SIG-M5 treated with dmso at 0.1 percent for 504 hours (cell line): ENCODE results near the gene VIPR2.
"Not testable (repeated sequence)": the region's sequence is repeated elsewhere in the genome, so short reads cannot be mapped to it uniquely, and the experiment has no call there.

Source experiments
- DNase-seq: peaks from one replicate; lab custom pipeline; 2025; ENCODE audit not compliant: unreplicated experiment; lab: John Stamatoyannopoulos, UW

VIPR2 gene

GRCh38 chr7:159094023-159094740 is 50.5 kb downstream of the VIPR2 start:
- no peak for DNase-seq

DNA sequence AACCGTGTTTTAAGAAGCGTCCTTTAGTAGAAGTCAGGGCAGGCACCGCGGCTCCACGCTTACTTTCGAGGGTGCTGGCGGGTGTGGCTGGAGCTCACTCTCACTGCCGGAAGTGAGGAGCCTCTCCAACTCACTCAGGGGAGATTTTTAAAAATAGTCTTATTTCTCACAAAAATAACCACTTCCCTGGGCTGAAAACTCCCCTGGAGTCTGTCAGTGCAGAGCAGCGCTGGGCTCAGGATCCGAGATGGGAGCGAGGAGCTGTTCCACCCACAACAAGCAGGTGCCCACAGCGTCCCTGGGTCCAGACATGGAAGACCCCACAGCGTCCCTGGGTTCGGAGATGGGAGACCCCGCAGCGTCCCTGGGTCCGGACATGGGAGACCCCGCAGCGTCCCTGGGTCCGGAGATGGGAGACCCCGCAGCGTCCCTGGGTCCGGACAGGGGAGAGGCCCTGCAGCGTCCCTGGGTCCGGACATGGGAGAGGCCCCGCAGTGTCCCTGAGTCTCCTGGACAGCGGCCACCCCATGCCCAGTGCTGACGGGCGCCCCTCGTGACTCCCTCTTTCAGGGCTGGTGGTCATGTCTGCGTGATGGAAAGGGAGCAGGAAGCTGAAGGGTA is 51.2 kb downstream of the VIPR2 start:
- DNase-seq, result no peak

DNA sequence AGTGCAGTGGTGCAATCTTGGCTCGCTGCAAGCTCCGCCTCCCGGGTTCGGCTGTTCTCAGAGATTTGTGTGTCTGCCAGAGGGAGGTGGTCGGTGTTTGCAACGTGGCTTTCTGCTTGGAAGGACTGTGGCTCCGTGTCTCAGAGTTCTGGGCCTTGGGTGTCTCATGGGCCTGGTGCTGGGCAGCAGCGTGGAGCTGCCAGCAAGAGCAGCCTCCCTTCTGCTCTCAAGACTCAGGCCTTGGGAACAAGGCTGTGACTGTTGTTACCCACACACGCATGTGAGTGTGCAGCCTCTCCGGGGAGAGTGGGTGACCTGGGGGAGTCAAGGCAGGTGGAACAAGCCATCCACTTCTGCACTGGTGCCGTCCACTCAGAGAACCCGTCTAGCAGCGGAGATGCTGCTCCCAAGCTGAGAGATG is 52.0 kb downstream of the VIPR2 start:
- DNase-seq, result no peak

DNA sequence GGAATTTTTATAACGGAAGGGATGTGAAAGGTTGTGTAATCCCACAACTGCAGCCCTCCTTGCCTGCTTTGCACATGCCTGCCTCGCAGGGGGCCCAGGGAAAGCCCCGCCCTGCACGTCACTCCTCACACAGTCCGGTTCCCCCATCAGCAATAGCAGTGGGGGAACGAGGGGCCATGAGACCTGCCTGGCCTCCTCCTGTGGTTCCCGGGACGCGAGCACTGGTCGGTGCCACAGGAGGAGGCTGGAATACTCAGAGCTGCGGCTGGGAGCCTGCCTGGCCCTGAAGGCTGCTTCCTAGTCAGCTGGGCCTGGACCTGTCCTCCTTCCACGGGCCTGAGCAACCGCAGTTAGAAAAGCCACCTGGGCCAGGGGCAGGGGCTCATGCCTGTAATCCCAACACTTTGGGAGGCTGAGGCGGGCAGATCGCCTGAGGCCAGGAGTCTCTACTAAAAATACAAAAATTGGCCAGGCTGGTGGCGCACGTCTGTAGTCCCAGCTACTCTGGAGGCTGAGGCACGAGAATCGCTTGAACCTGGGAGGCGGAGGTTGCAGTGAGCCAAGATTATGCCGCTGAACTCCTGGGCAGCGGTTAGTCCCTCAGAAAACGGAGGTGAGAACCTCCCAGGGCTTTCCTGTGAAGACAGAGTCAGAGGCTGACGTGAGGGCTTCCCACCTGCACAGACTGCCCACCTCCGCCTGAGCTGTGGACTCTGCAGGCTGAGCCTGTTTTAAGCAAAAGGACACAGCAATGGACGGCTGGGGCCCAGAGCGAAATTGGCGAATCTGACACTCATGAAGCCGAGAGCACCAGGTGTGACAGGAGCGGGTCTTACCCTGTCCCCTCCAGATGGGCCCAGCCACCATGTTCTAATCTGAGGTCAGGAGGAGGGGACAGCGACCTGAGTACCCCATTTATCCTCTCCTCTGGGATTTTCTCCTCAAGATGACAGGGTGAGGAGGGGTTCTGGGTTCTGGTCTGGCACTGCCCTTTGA is 52.9 kb downstream of the VIPR2 start:
- no peak for DNase-seq

DNA sequence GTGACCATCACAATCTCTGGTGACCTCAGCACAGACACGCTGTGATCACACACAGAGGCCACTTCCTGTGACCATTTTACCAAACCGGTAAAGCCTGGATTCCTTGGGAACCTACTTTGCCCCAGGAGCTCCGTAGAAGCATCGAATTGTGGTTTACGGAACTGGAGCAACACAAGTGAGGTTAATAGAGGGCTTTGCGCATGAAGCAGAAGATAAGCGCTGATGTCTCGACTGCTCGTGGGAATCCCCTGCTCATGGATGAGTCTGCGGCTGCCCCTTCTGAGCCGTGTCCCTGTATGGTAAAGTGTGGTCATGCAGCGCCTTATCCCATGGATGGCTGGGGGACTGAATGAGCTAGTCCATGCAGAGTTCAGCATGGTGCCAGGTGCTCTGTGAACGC is 53.6 kb downstream of the VIPR2 start:
- no peak for DNase-seq

- DNase-seq, result no peak
Observed at GRCh38 chr7:159088016-159088865, 56.4 kb downstream of the VIPR2 start.

DNA sequence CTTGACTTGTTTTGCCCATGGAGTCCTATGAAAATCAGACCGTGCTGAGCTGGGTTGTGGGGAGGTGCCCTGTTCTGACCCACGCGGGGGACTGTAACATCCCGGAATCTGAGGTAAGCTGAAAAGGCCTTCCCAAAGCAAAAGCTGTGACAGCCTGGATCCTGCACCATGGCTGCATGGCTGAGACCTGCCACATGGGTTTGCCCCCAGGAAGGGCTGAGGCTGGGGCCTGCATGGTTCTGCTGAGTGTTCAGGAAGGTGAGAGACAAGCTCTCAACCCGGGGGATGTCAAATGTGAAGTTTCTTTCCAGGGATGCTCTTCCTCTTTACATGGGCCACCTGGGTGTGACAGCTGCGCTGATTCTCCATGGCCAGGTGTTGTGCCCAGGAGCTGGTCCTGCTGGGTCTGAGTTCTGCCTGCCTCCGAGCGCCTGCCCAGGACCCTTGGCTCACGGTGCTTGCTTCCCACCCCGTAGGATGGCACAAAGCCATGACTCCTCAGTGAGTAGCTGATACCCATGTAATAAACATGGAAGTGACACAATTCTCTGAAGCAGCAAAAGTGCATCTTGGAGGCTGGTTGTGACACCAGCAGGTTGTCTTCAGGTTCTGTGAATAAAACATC is 58.3 kb downstream of the VIPR2 start:
- DNase-seq, result no peak

GRCh38 chr7:159084069-159084801 is 60.4 kb downstream of the VIPR2 start:
- no peak for DNase-seq

DNA sequence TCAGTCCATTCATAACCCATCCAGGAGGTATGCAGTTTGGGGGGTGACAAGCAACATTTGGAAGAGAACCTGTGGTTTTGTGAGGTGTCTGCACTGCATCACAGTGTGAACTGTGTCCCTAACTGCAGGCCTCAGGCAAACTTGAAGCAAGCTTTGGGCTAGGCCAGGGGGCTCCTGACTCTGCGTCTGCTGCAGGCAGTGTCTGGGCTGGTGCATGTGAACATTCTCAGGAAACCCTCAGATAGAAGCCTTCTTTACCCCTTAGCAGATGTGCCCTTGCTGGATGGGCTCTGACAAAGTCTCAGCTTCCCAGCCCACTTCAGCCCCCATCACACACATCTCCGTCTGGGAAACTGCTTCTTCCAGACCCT is 61.0 kb downstream of the VIPR2 start:
- DNase-seq, result no peak

GRCh38 chr7:159083001-159083697 is 61.5 kb downstream of the VIPR2 start:
- no peak for DNase-seq

DNA sequence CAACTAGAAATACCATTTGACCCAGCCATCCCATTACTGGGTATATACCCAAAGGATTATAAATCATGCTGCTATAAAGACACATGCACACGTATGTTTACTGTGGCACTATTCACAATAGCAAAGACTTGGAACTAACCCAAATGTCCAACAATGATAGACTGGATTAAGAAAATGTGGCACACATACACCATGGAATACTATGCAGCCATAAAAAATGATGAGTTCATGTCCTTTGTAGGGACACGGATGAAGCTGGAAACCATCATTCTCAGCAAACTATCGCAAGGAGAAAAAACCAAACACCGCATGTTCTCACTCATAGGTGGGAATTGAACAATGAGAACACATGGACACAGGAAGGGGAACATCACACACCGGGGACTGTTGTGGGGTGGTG is 62.6 kb downstream of the VIPR2 start:
- not testable (repeated sequence) for DNase-seq

DNA sequence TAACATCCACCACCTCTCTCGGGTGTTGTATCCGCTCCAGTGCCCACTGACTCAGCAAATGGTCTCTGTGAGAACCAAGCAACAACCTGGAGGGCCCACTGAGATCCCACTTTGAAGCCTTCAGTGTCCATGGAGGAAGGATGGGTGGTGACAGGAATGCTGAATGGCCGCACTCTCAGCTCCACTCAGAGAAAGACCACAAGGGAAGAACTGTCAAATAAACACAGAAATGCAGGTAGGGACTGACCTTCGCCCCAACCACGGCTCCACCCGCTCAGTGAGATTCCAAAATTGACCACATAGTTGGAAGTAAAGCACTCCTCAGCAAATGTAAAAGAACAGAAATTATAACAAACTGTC is 65.8 kb downstream of the VIPR2 start:
- DNase-seq, result no peak

DNA sequence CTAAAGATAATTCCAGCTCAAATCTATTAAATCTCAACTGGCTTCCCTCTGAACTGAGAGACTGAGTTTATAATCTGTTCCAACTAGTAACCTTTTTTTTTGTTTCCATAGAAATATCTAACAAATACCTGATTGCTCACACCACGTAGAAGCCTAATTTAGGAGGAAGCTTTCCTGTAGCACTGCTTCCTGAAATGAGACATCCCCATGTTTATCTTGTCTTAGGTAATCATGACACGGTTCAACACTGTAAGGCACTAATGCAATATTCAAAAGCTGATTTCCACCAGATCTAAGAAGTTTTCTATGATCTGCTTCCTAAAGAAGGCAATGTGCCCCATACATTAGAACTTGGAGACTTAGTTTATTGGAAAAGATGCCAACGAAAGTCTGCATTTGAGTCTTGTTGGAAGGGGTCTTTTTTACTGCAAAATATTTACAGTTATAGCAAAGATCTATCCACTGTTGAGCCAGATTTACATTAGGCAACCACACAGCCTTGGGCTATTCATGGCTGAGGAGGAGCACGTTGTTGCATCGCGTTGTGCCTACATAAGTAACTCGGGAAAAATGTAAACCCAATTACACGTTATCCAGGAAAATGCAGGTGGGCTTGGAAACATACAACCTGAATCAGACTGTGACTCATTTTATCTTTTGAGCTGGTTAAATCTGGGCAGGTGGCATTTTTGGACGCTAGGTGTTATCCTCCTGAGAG is 66.3 kb downstream of the VIPR2 start:
- DNase-seq, result no peak

GRCh38 chr7:159076333-159076732 is 68.3 kb downstream of the VIPR2 start:
- DNase-seq, result no peak

- no peak for DNase-seq
Observed at GRCh38 chr7:159075563-159076238, 69.0 kb downstream of the VIPR2 start.

DNA sequence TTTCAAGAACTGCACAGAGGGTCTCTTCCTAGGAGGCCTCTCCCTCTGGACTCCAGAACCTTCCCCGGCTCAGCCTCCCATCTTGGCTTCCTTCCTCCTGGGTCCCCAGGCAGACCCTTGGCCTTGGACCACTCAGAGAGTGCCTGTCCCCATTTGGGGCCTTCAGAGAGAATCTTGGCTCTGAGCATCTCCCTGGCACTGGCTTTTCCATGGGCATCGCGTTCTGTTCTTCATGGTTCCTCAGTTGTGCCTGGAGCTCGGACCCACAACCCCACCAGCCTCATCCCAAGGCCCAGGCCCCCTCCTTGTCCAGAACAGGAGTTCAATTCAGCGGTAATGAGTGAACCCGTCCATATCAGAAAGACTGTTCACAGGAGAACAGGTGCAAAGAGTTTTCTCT is 73.4 kb downstream of the VIPR2 start:
- DNase-seq, result no peak

- DNase-seq, result no peak
Observed at GRCh38 chr7:159070431-159071148, 74.1 kb downstream of the VIPR2 start.
